NT2/D1 (cell line): ENCODE data around the gene LRP6.

ENCODE experiments used
- DNase-seq: peaks from one replicate; pipeline ENCODE4 v3.0.0-alpha.2; 2011; ENCODE audit warnings: low read depth, low spot score
- H3K27me3 ChIP-seq: 2 replicates; pipeline ENCODE4 v1.6.0; 2011; ENCODE audit warnings: mild to moderate bottlenecking; ENCODE audit not compliant: insufficient read length, insufficient read depth
- H3K36me3 ChIP-seq: 2 replicates; pipeline ENCODE4 v1.6.1; 2011; ENCODE audit warnings: mild to moderate bottlenecking, low read length, mixed read lengths; ENCODE audit not compliant: insufficient read depth, insufficient read length
- H3K4me1 ChIP-seq: 2 replicates; pipeline ENCODE4 v1.5.1; 2011; ENCODE audit not compliant: insufficient read depth, insufficient read length
- H3K4me3 ChIP-seq: 2 replicates; pipeline ENCODE4 v1.5.1; 2011; ENCODE audit warnings: low read depth; ENCODE audit not compliant: insufficient read length
- H3K9ac ChIP-seq: 2 replicates; pipeline ENCODE4 v1.6.0; 2011; ENCODE audit warnings: low read depth; ENCODE audit not compliant: insufficient read length
- H3K9me3 ChIP-seq: 2 replicates; pipeline ENCODE4 v1.5.1; 2011; ENCODE audit warnings: mild to moderate bottlenecking, low read length; ENCODE audit not compliant: insufficient read depth
- SUZ12 ChIP-seq: IDR thresholded peaks from 2 replicates; pipeline ENCODE4 v1.6.1; 2011; ENCODE audit not compliant: insufficient read length, insufficient read depth; ENCODE audit errors: extremely low read depth
- YY1 ChIP-seq: IDR thresholded peaks from 2 replicates; pipeline ENCODE4 v1.6.1; 2011; ENCODE audit not compliant: insufficient read length, insufficient read depth
- ZNF274 ChIP-seq: IDR thresholded peaks from 2 replicates; pipeline ENCODE4 v1.6.1; 2011; ENCODE audit warnings: mild to moderate bottlenecking, low read depth, low read length

Gene LRP6

GRCh38 chr12:12068751-12069150 is 198.1 kb downstream of the LRP6 start:
- no peaks in the 10 kb centered on the region for H3K36me3 ChIP-seq

More at GRCh38 chr12:12068751-12069150, 198.1 kb downstream of the LRP6 start:
- H3K9me3 ChIP-seq: no peaks in the 10 kb centered on the region
- no peak for DNase-seq
- no peaks in the 10 kb centered on the region for H3K27me3 ChIP-seq
- no peak overlapping the region for H3K9ac ChIP-seq
- TF ChIP-seq SUZ12 (no peak), ZNF274 (no peak), YY1 (no peak)
- H3K4me3 ChIP-seq: no peak overlapping the region
- peaks cover 6% of the 10 kb centered on the region for H3K4me1 ChIP-seq
